K562 (cell line): ENCODE data around the gene TENT4A. TPM values are rescaled to one million over a fixed set of nuclear protein-coding genes. Genes with fewer than 3 reads are reported as not detected.

Experiments used
- ARHGAP35 ChIP-seq: fragments of 450-650 bp; IDR thresholded peaks from 2 replicates; pipeline ENCODE4 v1.6.1; 2018; ENCODE audit not compliant: partially characterized antibody
- BCL6 ChIP-seq: fragments of 250-450 bp; sonication (Bioruptor Pico); IDR thresholded peaks from 2 replicates; pipeline ENCODE4 v1.4.0; 2020
- DEAF1 ChIP-seq: fragments of 450-650 bp; formaldehyde crosslinking; IDR thresholded peaks from 2 replicates; pipeline ENCODE4 v1.4.0; 2020; ENCODE audit warnings: mild to moderate bottlenecking, moderate library complexity
- DPF2 ChIP-seq: fragments of 450-650 bp; IDR thresholded peaks from 2 replicates; pipeline ENCODE4 v1.6.1; 2016
- ELF4 ChIP-seq: fragments of 450-650 bp; formaldehyde crosslinking; IDR thresholded peaks from 2 replicates; pipeline ENCODE4 v1.4.0; 2022; ENCODE audit warnings: missing genetic modification characterization
- FOS ChIP-seq: IDR thresholded peaks from 3 replicates; pipeline ENCODE4 v1.6.1; 2011; ENCODE audit not compliant: insufficient read length; ENCODE audit errors: extremely low read depth
- FOXA3 ChIP-seq, 2 experiments: fragments of 450-650 bp in 1 of 2; sonication (generic) in 1 of 2; formaldehyde crosslinking; IDR thresholded peaks in 1 of 2; conservative IDR thresholded peaks in 1 of 2; 2 replicates each; pipeline versions ENCODE4 v1.4.0 to v1.8.0; 2020 to 2022; ENCODE audit warnings: mild to moderate bottlenecking in 2 of 2, missing genetic modification reagents in 1 of 2
- GTF2E2 ChIP-seq: fragments of 200-800 bp; sonication (Bioruptor generic); IDR thresholded peaks from 2 replicates; pipeline ENCODE4 v1.6.1; 2016; ENCODE audit warnings: missing genetic modification characterization, missing compliant biosample characterization
- HBP1 ChIP-seq: fragments of 450-650 bp; formaldehyde crosslinking; IDR thresholded peaks from 2 replicates; pipeline ENCODE4 v1.4.0; 2022; ENCODE audit warnings: missing genetic modification characterization
- MXI1 ChIP-seq: IDR thresholded peaks from 2 replicates; pipeline ENCODE4 v1.6.1; 2011; ENCODE audit warnings: low read depth, mild to moderate bottlenecking, improper control_type of control experiment, low read length
- NFIX ChIP-seq: fragments of 250-450 bp; sonication (Bioruptor Pico); IDR thresholded peaks from 2 replicates; pipeline ENCODE4 v1.4.0; 2020; ENCODE audit warnings: low read depth, mild to moderate bottlenecking, moderate library complexity
- POLR2AphosphoS5 ChIP-seq: IDR thresholded peaks from 2 replicates; pipeline ENCODE4 v1.6.1; 2011; ENCODE audit warnings: mild to moderate bottlenecking, low read depth, low read length, moderate library complexity; ENCODE audit not compliant: control insufficient read depth, insufficient read depth
- RNF219 ChIP-seq: fragments of 250-450 bp; sonication (Bioruptor Pico); IDR thresholded peaks from 2 replicates; pipeline ENCODE4 v1.5.0; 2022; ENCODE audit warnings: mild to moderate bottlenecking
- SFPQ ChIP-seq: fragments of 200-400 bp; formaldehyde crosslinking; IDR thresholded peaks from 2 replicates; pipeline ENCODE4 v1.6.1; 2017; ENCODE audit warnings: mild to moderate bottlenecking, low read depth, low read length, moderate library complexity
- SMARCA5 ChIP-seq: fragments of 450-650 bp; IDR thresholded peaks from 2 replicates; pipeline ENCODE4 v1.6.1; 2016
- TBL1XR1 ChIP-seq, 2 experiments: IDR thresholded peaks; 2 replicates each; pipeline ENCODE4 v1.6.1; 2012; ENCODE audit warnings: improper control_type of control experiment in 2 of 2, low read length in 2 of 2, mild to moderate bottlenecking in 1 of 2
- THRB ChIP-seq: fragments of 450-650 bp; formaldehyde crosslinking; conservative IDR thresholded peaks from 2 replicates; pipeline ENCODE4 v1.4.0; 2022; ENCODE audit warnings: mild to moderate bottlenecking, missing genetic modification characterization
- ZNF436 ChIP-seq: fragments of 250-450, 450-650 bp; sonication (Bioruptor Pico); formaldehyde crosslinking; IDR thresholded peaks from 2 replicates; pipeline ENCODE4 v1.7.0; 2020; ENCODE audit warnings: mild to moderate bottlenecking
- ZNF583 ChIP-seq: fragments of 250-450 bp; sonication (Bioruptor Pico); IDR thresholded peaks from 2 replicates; pipeline ENCODE4 v1.4.0; 2020
- ZNF696 ChIP-seq: fragments of 250-450 bp; sonication (Bioruptor Pico); conservative IDR thresholded peaks from 2 replicates; pipeline ENCODE4 v1.4.0; 2020; ENCODE audit warnings: mild to moderate bottlenecking, moderate library complexity
- ZNF75A ChIP-seq: fragments of 450-650 bp; formaldehyde crosslinking; IDR thresholded peaks from 2 replicates; pipeline ENCODE4 v1.4.0; 2020; ENCODE audit warnings: mild to moderate bottlenecking
- polyA plus RNA-seq, 8 experiments: library from polyadenylated mRNA; depleted of rRNA in 4 of 8; stranded (reverse) in 5 of 8; unstranded in 3 of 8; fragments of >200 nt; fragmentation: Nextera tagmentation in 2 of 8; fragmentation: Illumina TruSeq in 1 of 8; extraction: Ambion mirVana in 2 of 8; extraction: Trizol in 1 of 8; gene quantifications; 2 replicates each; pipeline versions ENCODE4 v1.2.1 to v1.2.3, GENCODE V29; 2011 to 2014; ENCODE audit warnings: inconsistent platforms in 1 of 8, missing spikeins in 1 of 8
- total RNA-seq, 7 experiments: library from RNA; depleted of rRNA in 6 of 7; stranded (reverse); fragments of >200 nt in 6 of 7; fragmentation: Illumina TruSeq in 2 of 7; extraction: Trizol in 2 of 7; gene quantifications; 2 replicates each; pipeline versions ENCODE4 v1.2.1 to v1.2.3, GENCODE V29; 2011 to 2021; ENCODE audit warnings: low replicate concordance in 1 of 7

TENT4A gene
- total and polyA plus RNA-seq, 9 of the 15 experiments (the other 6 are each of a cell fraction or from before 2014, with no cell fraction given), result 1.3 to 27.3 (median 13.0) TPM

GRCh38 chr5:6712577-6713273 is 507 bp upstream of the TENT4A start (continued):
- TF ChIP-seq RNF219 (CRISPR knock-in tag) (no peak), DEAF1 (CRISPR knock-in tag) (no peak), ZNF583 (CRISPR knock-in tag) (no peak), ZNF696 (CRISPR knock-in tag) (no peak), SFPQ (no peak), FOS (no peak), THRB (no peak), ZNF75A (CRISPR knock-in tag) (no peak), BCL6 (CRISPR knock-in tag) (no peak), FOXA3 (CRISPR knock-in tag; conservative IDR thresholded peaks at IDR 0.05 in 1 of 2, IDR thresholded peaks at IDR 0.05 in 1 of 2) (peak in 1 of 2 experiments; percentile 11; a peak in 1 of 4 replicates), GTF2E2 (no peak; the same call in 1 of the 2 replicates), ARHGAP35 (no peak), SMARCA5 (no peak), DPF2 (no peak; the same call in 1 of the 2 replicates), POLR2AphosphoS5 (peak; percentile 62; the same call in 1 of the 2 replicates), ZNF436 (no peak), NFIX (no peak), MXI1 (peak; percentile 56), ELF4 (CRISPR knock-in tag) (no peak), HBP1 (CRISPR knock-in tag) (no peak), TBL1XR1 (IDR thresholded peaks at IDR 0.05; ENCODE audit: low read length in 2 of 2) (no peak)
